ENCODE results near the gene SMARCD1. TPM values are rescaled to one million over a fixed set of nuclear protein-coding genes. Genes with fewer than 3 reads are reported as not detected.

The SMARCD1 gene
- total RNA-seq, 2 donors from 2014 or later, result 34.2 to 52.7 TPM

- intact Hi-C loops (cut with DNase I), result no loop called here
- ATAC-seq (no peak), DNase-seq (no peak)
- no peaks in the 10 kb centered on the region for H3K36me3 ChIP-seq (replicated peaks in 1 of 2; ENCODE audit: insufficient read depth in 1 of 2, low read depth in 2 of 2)
- no peaks in the 10 kb centered on the region for H3K9me3 ChIP-seq
- H3K4me1 ChIP-seq, result no peaks in the 10 kb centered on the region
- WGBS, 2 donors, result 64 to 73% methylated on average over 15 of the region's 15 CpGs
- TF ChIP-seq POLR2A (IDR thresholded peaks at IDR 0.05) (no peak), CTCF (IDR thresholded peaks at IDR 0.05) (no peak)
- H3K27me3 ChIP-seq, result no peaks in the 10 kb centered on the region
- H3K4me3 ChIP-seq, result no peak overlapping the region
- H3K27ac ChIP-seq, result no peak overlapping the region
Observed at GRCh38 chr12:50041062-50041860, 43.9 kb upstream of the SMARCD1 start.

- Histone ChIP-seq H3K4me1 (no peaks in the 10 kb centered on the region), H3K27me3 (no peaks in the 10 kb centered on the region), H3K4me3 (no peak overlapping the region), H3K27ac (no peak overlapping the region), H3K36me3 (replicated peaks in 1 of 2; ENCODE audit: insufficient read depth in 1 of 2, low read depth in 2 of 2) (no peaks in the 10 kb centered on the region), H3K9me3 (no peaks in the 10 kb centered on the region)
- 42 to 63% methylated on average over 5 of the region's 5 CpGs for WGBS, 2 donors
- no peak for DNase-seq
- no peak for TF ChIP-seq CTCF (IDR thresholded peaks at IDR 0.05)
- no peak for TF ChIP-seq POLR2A (IDR thresholded peaks at IDR 0.05)
- intact Hi-C loops (cut with DNase I), result no loop called here
- no peak for ATAC-seq
Observed at GRCh38 chr12:50041962-50042361, 43.2 kb upstream of the SMARCD1 start.

GRCh38 chr12:50042693-50043092 lies 42.4 kb upstream of the SMARCD1 start:
- Histone ChIP-seq H3K27ac (no peak overlapping the region), H3K36me3 (replicated peaks in 1 of 2; ENCODE audit: insufficient read depth in 1 of 2, low read depth in 2 of 2) (no peaks in the 10 kb centered on the region), H3K9me3 (no peaks in the 10 kb centered on the region), H3K27me3 (no peaks in the 10 kb centered on the region), H3K4me1 (no peaks in the 10 kb centered on the region), H3K4me3 (no peak overlapping the region)
- no peak for ATAC-seq
- intact Hi-C loops (cut with DNase I), result no loop called here
- no peak for DNase-seq
- 70 to 72% methylated on average over 6 of the region's 6 CpGs for WGBS, 2 donors
- no peak for TF ChIP-seq CTCF (IDR thresholded peaks at IDR 0.05)
- TF ChIP-seq POLR2A (IDR thresholded peaks at IDR 0.05), result no peak

GRCh38 chr12:50043308-50043707 lies 41.8 kb upstream of the SMARCD1 start:
- no peaks in the 10 kb centered on the region for H3K36me3 ChIP-seq (replicated peaks in 1 of 2; ENCODE audit: insufficient read depth in 1 of 2, low read depth in 2 of 2)
- no peak for DNase-seq
- H3K9me3 ChIP-seq, result no peaks in the 10 kb centered on the region
- no peak for ATAC-seq
- intact Hi-C loops (cut with DNase I), result no loop called here
- no peak overlapping the region for H3K27ac ChIP-seq
- no peaks in the 10 kb centered on the region for H3K27me3 ChIP-seq
- WGBS, 2 donors, result 75 to 80% methylated on average over 2 of the region's 2 CpGs
- no peak for TF ChIP-seq CTCF (IDR thresholded peaks at IDR 0.05)
- no peak for TF ChIP-seq POLR2A (IDR thresholded peaks at IDR 0.05)
- no peak overlapping the region for H3K4me3 ChIP-seq
- H3K4me1 ChIP-seq, result no peaks in the 10 kb centered on the region

GRCh38 chr12:50043854-50044253 lies 41.3 kb upstream of the SMARCD1 start:
- 65 to 68% methylated on average over 6 of the region's 6 CpGs for WGBS, 2 donors
- intact Hi-C loops (cut with DNase I), result no loop called here
- no peak for ATAC-seq

More at GRCh38 chr12:50043854-50044253, 41.3 kb upstream of the SMARCD1 start:
- no peaks in the 10 kb centered on the region for H3K36me3 ChIP-seq (replicated peaks in 1 of 2; ENCODE audit: insufficient read depth in 1 of 2, low read depth in 2 of 2)
- H3K27me3 ChIP-seq, result no peaks in the 10 kb centered on the region
- H3K4me3 ChIP-seq, result no peak overlapping the region
- TF ChIP-seq CTCF (IDR thresholded peaks at IDR 0.05) (no peak), POLR2A (IDR thresholded peaks at IDR 0.05) (no peak)
- H3K27ac ChIP-seq, result no peak overlapping the region
- DNase-seq, result no peak
- H3K9me3 ChIP-seq, result no peaks in the 10 kb centered on the region
- no peaks in the 10 kb centered on the region for H3K4me1 ChIP-seq
